ENCODE measurements around the gene TMPRSS11A. TPM values are rescaled to one million over a fixed set of nuclear protein-coding genes. Genes with fewer than 3 reads are reported as not detected.

The TMPRSS11A gene
- polyA plus RNA-seq, 2 of the 4 experiments (the other 2 are of a cell fraction), result not detected

- Histone ChIP-seq H3K27ac (no peak overlapping the region), H3K4me3 (no peak overlapping the region), H3K9me3 (no peaks in the 10 kb centered on the region), H3K4me2 (no peak overlapping the region), H3K4me1 (no peaks in the 10 kb centered on the region)
- CTCF ChIA-PET, result no interaction called here
- no peak for TF ChIP-seq MAX (IDR thresholded peaks at IDR 0.05)
- no peak for TF ChIP-seq TP53 (CRISPR knock-in tag; IDR thresholded peaks at IDR 0.05)
- TF ChIP-seq ESRRA (IDR thresholded peaks at IDR 0.05; ENCODE audit: borderline replicate concordance, low read length), result no peak
- TF ChIP-seq RNF2 (IDR thresholded peaks at IDR 0.05; ENCODE audit: borderline replicate concordance, low read depth), result no peak
- TF ChIP-seq SMC3 (IDR thresholded peaks at IDR 0.05), result no peak
- TF ChIP-seq ZSCAN20 (CRISPR knock-in tag; IDR thresholded peaks at IDR 0.05), result no peak
- no peak for TF ChIP-seq MAFK (IDR thresholded peaks at IDR 0.05; ENCODE audit: partially characterized antibody)
- no peak for TF ChIP-seq NFE2L2 (conservative IDR thresholded peaks at IDR 0.05; ENCODE audit: low read length)
- no peak for TF ChIP-seq MYC (IDR thresholded peaks at IDR 0.05; ENCODE audit: borderline replicate concordance, low read length)
- TF ChIP-seq CBX2 (IDR thresholded peaks at IDR 0.05; ENCODE audit: borderline replicate concordance, low read depth), result no peak
- TF ChIP-seq CBX8 (IDR thresholded peaks at IDR 0.05), result no peak
- no peak for TF ChIP-seq HOXA7 (CRISPR knock-in tag; IDR thresholded peaks at IDR 0.05)
- TF ChIP-seq CHD4 (IDR thresholded peaks at IDR 0.05; ENCODE audit: borderline replicate concordance), result no peak
- TF ChIP-seq MAZ (IDR thresholded peaks at IDR 0.05; ENCODE audit: borderline replicate concordance, low read depth, low read length), result no peak
- no peak for TF ChIP-seq ZC3H11A (IDR thresholded peaks at IDR 0.05)
- ATAC-seq (no peak), FAIRE-seq (no peak), DNase-seq (ENCODE audit: low read depth in 1 of 2, low spot score in 1 of 2) (no peak)
- POLR2A ChIA-PET, result no interaction called here
- WGBS (ENCODE audit: missing lambda C conversion rate), result 26% methylated on average over 1 of the region's 1 CpG
Observed at GRCh38 chr4:67894659-67895058, 68.6 kb downstream of the TMPRSS11A start.

DNA sequence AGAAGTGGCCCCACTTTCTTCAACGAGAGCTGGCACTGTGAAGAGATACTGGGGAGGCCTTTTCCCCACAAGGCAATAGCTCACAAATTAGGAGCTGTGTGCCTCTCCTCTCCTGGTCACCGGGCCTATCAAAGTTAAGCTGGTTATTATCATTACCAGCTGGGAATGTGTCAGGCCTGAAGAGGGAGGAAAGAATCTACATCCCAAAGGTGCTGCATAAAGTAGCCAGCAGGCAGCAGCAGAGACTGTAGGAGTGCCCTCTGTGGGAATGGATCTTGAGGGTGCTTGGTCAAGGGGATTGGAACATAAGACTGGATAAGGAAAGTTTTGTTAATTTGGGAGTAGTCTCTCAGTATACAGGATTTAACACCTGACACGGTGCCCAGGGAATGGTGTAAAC lies 70.4 kb downstream of the TMPRSS11A start:
- no peaks in the 10 kb centered on the region for H3K4me1 ChIP-seq
- H3K4me3 ChIP-seq, result no peak overlapping the region
- no peak overlapping the region for H3K4me2 ChIP-seq
- no peaks in the 10 kb centered on the region for H3K9me3 ChIP-seq
- POLR2A ChIA-PET, result no interaction called here
- ATAC-seq (no peak), DNase-seq (ENCODE audit: low read depth in 1 of 2, low spot score in 1 of 2) (no peak), FAIRE-seq (no peak)
- no peak overlapping the region for H3K27ac ChIP-seq
- TF ChIP-seq MAZ (IDR thresholded peaks at IDR 0.05; ENCODE audit: borderline replicate concordance, low read depth, low read length) (no peak), NR3C1 (IDR thresholded peaks at IDR 0.05) (no peak), ZC3H11A (IDR thresholded peaks at IDR 0.05) (no peak), NPAS2 (CRISPR knock-in tag; IDR thresholded peaks at IDR 0.05; ENCODE audit: borderline replicate concordance) (no peak), MYC (IDR thresholded peaks at IDR 0.05; ENCODE audit: borderline replicate concordance, low read length) (no peak), PHF8 (IDR thresholded peaks at IDR 0.05; ENCODE audit: borderline replicate concordance, low read depth) (no peak), EHMT2 (IDR thresholded peaks at IDR 0.05; ENCODE audit: low read depth) (no peak), HOXB13 (CRISPR knock-in tag; IDR thresholded peaks at IDR 0.05; ENCODE audit: low read depth) (no peak), MAX (IDR thresholded peaks at IDR 0.05) (no peak)
- TF ChIP-seq, protein P1, sequence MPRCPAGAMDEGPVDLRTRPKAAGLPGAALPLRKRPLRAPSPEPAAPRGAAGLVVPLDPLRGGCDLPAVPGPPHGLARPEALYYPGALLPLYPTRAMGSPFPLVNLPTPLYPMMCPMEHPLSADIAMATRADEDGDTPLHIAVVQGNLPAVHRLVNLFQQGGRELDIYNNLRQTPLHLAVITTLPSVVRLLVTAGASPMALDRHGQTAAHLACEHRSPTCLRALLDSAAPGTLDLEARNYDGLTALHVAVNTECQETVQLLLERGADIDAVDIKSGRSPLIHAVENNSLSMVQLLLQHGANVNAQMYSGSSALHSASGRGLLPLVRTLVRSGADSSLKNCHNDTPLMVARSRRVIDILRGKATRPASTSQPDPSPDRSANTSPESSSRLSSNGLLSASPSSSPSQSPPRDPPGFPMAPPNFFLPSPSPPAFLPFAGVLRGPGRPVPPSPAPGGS (IDR thresholded peaks at IDR 0.05), result no peak
- TF ChIP-seq, protein P2, sequence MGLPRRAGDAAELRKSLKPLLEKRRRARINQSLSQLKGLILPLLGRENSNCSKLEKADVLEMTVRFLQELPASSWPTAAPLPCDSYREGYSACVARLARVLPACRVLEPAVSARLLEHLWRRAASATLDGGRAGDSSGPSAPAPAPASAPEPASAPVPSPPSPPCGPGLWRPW (IDR thresholded peaks at IDR 0.05), result no peak
- CTCF ChIA-PET, result no interaction called here
- 29% methylated on average over 3 of the region's 3 CpGs for whole genome bisulfite sequencing (ENCODE audit: missing lambda C conversion rate)

GRCh38 chr4:67892253-67892652 lies 71.0 kb downstream of the TMPRSS11A start:
- POLR2A ChIA-PET, result no interaction called here
- Histone ChIP-seq H3K4me3 (no peak overlapping the region), H3K4me2 (no peak overlapping the region), H3K27ac (no peak overlapping the region), H3K9me3 (no peaks in the 10 kb centered on the region), H3K4me1 (no peaks in the 10 kb centered on the region)
- WGBS (ENCODE audit: missing lambda C conversion rate), result 6% methylated on average over 2 of the region's 2 CpGs
- TF ChIP-seq FOSB (CRISPR knock-in tag; IDR thresholded peaks at IDR 0.05), result no peak
- TF ChIP-seq HOXB13 (CRISPR knock-in tag; IDR thresholded peaks at IDR 0.05; ENCODE audit: low read depth), result no peak
- no peak for TF ChIP-seq CHD2 (IDR thresholded peaks at IDR 0.05; ENCODE audit: low read length, partially characterized antibody)
- TF ChIP-seq, protein P3, sequence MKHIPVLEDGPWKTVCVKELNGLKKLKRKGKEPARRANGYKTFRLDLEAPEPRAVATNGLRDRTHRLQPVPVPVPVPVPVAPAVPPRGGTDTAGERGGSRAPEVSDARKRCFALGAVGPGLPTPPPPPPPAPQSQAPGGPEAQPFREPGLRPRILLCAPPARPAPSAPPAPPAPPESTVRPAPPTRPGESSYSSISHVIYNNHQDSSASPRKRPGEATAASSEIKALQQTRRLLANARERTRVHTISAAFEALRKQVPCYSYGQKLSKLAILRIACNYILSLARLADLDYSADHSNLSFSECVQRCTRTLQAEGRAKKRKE (CRISPR knock-in tag; IDR thresholded peaks at IDR 0.05; ENCODE audit: low read depth), result no peak
- no peak for TF ChIP-seq NFE2L2 (conservative IDR thresholded peaks at IDR 0.05; ENCODE audit: low read length)
- ATAC-seq, result no peak
- CTCF ChIA-PET, result no interaction called here
- no peak for DNase-seq (ENCODE audit: low read depth in 1 of 2, low spot score in 1 of 2)
- FAIRE-seq, result no peak

All from A549 (cell line).